ENCODE data around the gene ATG16L2.

DNA sequence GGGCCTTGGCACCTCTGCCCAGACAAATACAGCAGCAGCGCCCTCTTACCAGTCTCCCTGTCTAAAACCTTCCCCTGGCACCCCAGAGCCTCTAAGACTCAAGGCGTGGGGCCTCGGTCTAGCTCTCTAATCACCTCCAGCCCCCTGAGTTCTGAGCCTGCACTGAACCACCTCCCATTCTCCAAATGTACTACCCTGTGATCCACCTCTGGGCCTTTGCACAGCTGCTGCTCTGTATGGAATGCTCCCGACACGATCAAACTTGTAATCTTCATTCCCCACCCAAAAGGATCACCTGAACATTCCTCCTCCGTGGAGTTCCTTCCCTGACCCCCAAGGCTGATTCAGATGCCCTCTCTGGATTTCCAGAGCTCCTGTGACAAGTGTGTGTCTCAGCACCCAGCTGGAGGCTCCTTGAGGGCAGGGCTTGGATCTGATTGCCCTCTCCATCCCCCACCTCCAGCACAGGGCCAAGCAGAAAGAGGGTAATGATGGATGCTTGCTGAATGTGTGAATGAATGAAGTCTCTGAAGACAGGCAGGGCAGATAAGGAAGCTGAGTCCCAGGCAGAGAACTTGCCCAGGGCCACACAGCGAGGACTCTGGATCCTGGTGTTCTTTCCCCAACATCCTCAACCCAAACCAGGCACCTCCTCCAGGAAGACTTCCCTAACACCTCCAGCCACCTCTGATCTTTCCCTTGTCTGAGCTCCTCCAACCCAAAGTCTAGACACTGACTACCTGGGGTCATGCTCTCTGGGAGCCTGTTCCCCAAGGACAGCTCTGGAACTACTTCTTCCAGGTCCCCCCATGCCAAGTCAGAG lies 38.7 kb upstream of the ATG16L2 start:
- TF ChIP-seq, protein P1, sequence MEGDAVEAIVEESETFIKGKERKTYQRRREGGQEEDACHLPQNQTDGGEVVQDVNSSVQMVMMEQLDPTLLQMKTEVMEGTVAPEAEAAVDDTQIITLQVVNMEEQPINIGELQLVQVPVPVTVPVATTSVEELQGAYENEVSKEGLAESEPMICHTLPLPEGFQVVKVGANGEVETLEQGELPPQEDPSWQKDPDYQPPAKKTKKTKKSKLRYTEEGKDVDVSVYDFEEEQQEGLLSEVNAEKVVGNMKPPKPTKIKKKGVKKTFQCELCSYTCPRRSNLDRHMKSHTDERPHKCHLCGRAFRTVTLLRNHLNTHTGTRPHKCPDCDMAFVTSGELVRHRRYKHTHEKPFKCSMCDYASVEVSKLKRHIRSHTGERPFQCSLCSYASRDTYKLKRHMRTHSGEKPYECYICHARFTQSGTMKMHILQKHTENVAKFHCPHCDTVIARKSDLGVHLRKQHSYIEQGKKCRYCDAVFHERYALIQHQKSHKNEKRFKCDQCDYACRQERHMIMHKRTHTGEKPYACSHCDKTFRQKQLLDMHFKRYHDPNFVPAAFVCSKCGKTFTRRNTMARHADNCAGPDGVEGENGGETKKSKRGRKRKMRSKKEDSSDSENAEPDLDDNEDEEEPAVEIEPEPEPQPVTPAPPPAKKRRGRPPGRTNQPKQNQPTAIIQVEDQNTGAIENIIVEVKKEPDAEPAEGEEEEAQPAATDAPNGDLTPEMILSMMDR (optimal IDR thresholded peaks at IDR 0.05 in 1 of 3, IDR thresholded peaks at IDR 0.05 in 1 of 3, conservative IDR thresholded peaks at IDR 0.05 in 1 of 3; ENCODE audit: extremely low read depth in 1 of 3, insufficient read depth in 2 of 3, low read length in 3 of 3) = no peak
- TF ChIP-seq EZH2 (IDR thresholded peaks at IDR 0.05; ENCODE audit: low read length) = no peak

Measured in keratinocyte (primary cell).